K562 (cell line): ENCODE measurements around the gene ANAPC16. TPM values are rescaled to one million over a fixed set of nuclear protein-coding genes. Genes with fewer than 3 reads are reported as not detected.
A peak's percentile ranks its signal among the peaks of the same experiment; 100 is the strongest.

Source experiments
- BRD9 ChIP-seq: fragments of 450-650 bp; IDR thresholded peaks from 2 replicates; pipeline ENCODE4 v1.6.1; 2018; ENCODE audit warnings: low read depth; ENCODE audit not compliant: partially characterized antibody
- CGGBP1 ChIP-seq: fragments of 250-450 bp; sonication (Bioruptor Pico); IDR thresholded peaks from 2 replicates; pipeline ENCODE4 v1.9.0; 2021; ENCODE audit warnings: mild to moderate bottlenecking
- CHD1 ChIP-seq: fragments of 200-600 bp; sonication (generic); IDR thresholded peaks from one replicate; pipeline ENCODE4 v1.6.1; 2012; ENCODE audit warnings: mild to moderate bottlenecking, moderate library complexity, low read length, inconsistent platforms
- ELF1 ChIP-seq: fragments of 200-800 bp; sonication (Bioruptor generic); IDR thresholded peaks from 2 replicates; pipeline ENCODE4 v1.6.1; 2016; ENCODE audit warnings: missing genetic modification characterization, missing compliant biosample characterization
- ELF2 ChIP-seq: fragments of 250-450 bp; sonication (Bioruptor Pico); IDR thresholded peaks from 2 replicates; pipeline ENCODE4 v1.5.0; 2021; ENCODE audit warnings: mild to moderate bottlenecking
- FOXK1 ChIP-seq: sonication (generic); formaldehyde crosslinking; IDR thresholded peaks from 2 replicates; pipeline ENCODE4 v1.8.0; 2022; ENCODE audit warnings: missing genetic modification reagents, mild to moderate bottlenecking, borderline replicate concordance
- HDAC8 ChIP-seq: fragments of 450-650 bp; IDR thresholded peaks from 2 replicates; pipeline ENCODE4 v1.6.1; 2016; ENCODE audit warnings: mild to moderate bottlenecking, missing genetic modification characterization, moderate library complexity, missing compliant biosample characterization
- HINFP ChIP-seq: fragments of 450-650 bp; conservative IDR thresholded peaks from 2 replicates; pipeline ENCODE4 v1.6.1; 2016; ENCODE audit warnings: missing genetic modification characterization, low read depth, mild to moderate bottlenecking, control low read depth, missing compliant biosample characterization
- ID3 ChIP-seq, 2 experiments: fragments of 250-450 bp in 1 of 2; fragments of 450-650 bp in 1 of 2; sonication (Bioruptor Pico) in 1 of 2; IDR thresholded peaks; 2 replicates each; pipeline versions ENCODE4 v1.6.1 to v1.8.0; 2016 to 2021; ENCODE audit warnings: mild to moderate bottlenecking in 2 of 2, moderate library complexity in 2 of 2, missing compliant biosample characterization in 1 of 2, missing genetic modification characterization in 1 of 2
- LARP7 ChIP-seq: fragments of 450-650 bp; IDR thresholded peaks from 2 replicates; pipeline ENCODE4 v1.6.1; 2016
- MEF2A ChIP-seq: IDR thresholded peaks from 2 replicates; pipeline ENCODE4 v1.6.1; 2011; ENCODE audit warnings: low read depth, mild to moderate bottlenecking, low read length, moderate library complexity; ENCODE audit not compliant: control insufficient read depth
- NEUROD1 ChIP-seq: fragments of 150-350 bp; IDR thresholded peaks from 2 replicates; pipeline ENCODE4 v1.6.1; 2014; ENCODE audit warnings: borderline replicate concordance, low read length, low read depth; ENCODE audit not compliant: partially characterized antibody
- RHOXF2B ChIP-seq: fragments of 250-450 bp; sonication (Bioruptor Pico); conservative IDR thresholded peaks from 2 replicates; pipeline ENCODE4 v1.5.1; 2021
- SMAD1 ChIP-seq: fragments of 150-350 bp; IDR thresholded peaks from 2 replicates; pipeline ENCODE4 v1.6.1; 2014; ENCODE audit warnings: low read length, low read depth; ENCODE audit not compliant: partially characterized antibody
- SMARCB1 ChIP-seq: IDR thresholded peaks from 2 replicates; pipeline ENCODE4 v1.6.1; 2011; ENCODE audit warnings: improper control_type of control experiment, low read depth; ENCODE audit not compliant: insufficient read length
- SOX6 ChIP-seq: fragments of 450-650 bp; IDR thresholded peaks from 2 replicates; pipeline ENCODE4 v1.6.1; 2014; ENCODE audit warnings: mild to moderate bottlenecking
- ZFP91 ChIP-seq: sonication (generic); formaldehyde crosslinking; IDR thresholded peaks from 2 replicates; pipeline ENCODE4 v1.8.0; 2022; ENCODE audit warnings: mild to moderate bottlenecking, missing genetic modification reagents
- ZNF253 ChIP-seq: fragments of 250-450 bp; sonication (Bioruptor Pico); conservative IDR thresholded peaks from 2 replicates; pipeline ENCODE4 v1.6.1; 2021; ENCODE audit warnings: mild to moderate bottlenecking
- ZNF41 ChIP-seq: fragments of 250-450 bp; sonication (Bioruptor Pico); conservative IDR thresholded peaks from 2 replicates; pipeline ENCODE4 v1.4.0; 2020; ENCODE audit warnings: mild to moderate bottlenecking
- ZNF695 ChIP-seq: fragments of 450-650 bp; formaldehyde crosslinking; IDR thresholded peaks from 2 replicates; pipeline ENCODE4 v1.4.0; 2020; ENCODE audit warnings: mild to moderate bottlenecking, moderate library complexity
- polyA plus RNA-seq, 8 experiments: library from polyadenylated mRNA; depleted of rRNA in 4 of 8; stranded (reverse) in 5 of 8; unstranded in 3 of 8; fragments of >200 nt; fragmentation: Nextera tagmentation in 2 of 8; fragmentation: Illumina TruSeq in 1 of 8; extraction: Ambion mirVana in 2 of 8; extraction: Trizol in 1 of 8; gene quantifications; 2 replicates each; pipeline versions ENCODE4 v1.2.1 to v1.2.3, GENCODE V29; 2011 to 2014; ENCODE audit warnings: inconsistent platforms in 1 of 8, missing spikeins in 1 of 8
- total RNA-seq, 7 experiments: library from RNA; depleted of rRNA in 6 of 7; stranded (reverse); fragments of >200 nt in 6 of 7; fragmentation: Illumina TruSeq in 2 of 7; extraction: Trizol in 2 of 7; gene quantifications; 2 replicates each; pipeline versions ENCODE4 v1.2.1 to v1.2.3, GENCODE V29; 2011 to 2021; ENCODE audit warnings: low replicate concordance in 1 of 7

The ANAPC16 gene
- total and polyA plus RNA-seq, 9 of the 15 experiments (the other 6 are each of a cell fraction or from before 2014, with no cell fraction given): 42.6 to 208 (median 108) TPM

GRCh38 chr10:72215611-72216549, at the start of gene ANAPC16, which contains the start of gene ASCC1 (continued):
- TF ChIP-seq HINFP (tag) (no peak), CGGBP1 (CRISPR knock-in tag) (no peak), ZNF41 (CRISPR knock-in tag) (peak; percentile 61; the same call in 1 of the 2 replicates), ZFP91 (CRISPR knock-in tag) (no peak; the same call in 1 of the 2 replicates), MEF2A (no peak), ZNF253 (CRISPR knock-in tag) (no peak), ID3 (CRISPR knock-in tag; IDR thresholded peaks at IDR 0.05) (no peak), ID3 (tag; IDR thresholded peaks at IDR 0.05) (peak; percentile 77), SOX6 (peak; percentile 71), ELF1 (tag) (peak; percentile 66; the same call in 1 of the 2 replicates), ELF2 (CRISPR knock-in tag) (no peak; the same call in 1 of the 2 replicates), ZNF695 (CRISPR knock-in tag) (0 out of 2 replicates have a peak, but pooled peaks have one; percentile 84), SMARCB1 (no peak), SMAD1 (peak; percentile 26), FOXK1 (CRISPR knock-in tag) (peak; percentile 64; the same call in 1 of the 2 replicates), HDAC8 (tag) (no peak), RHOXF2B (CRISPR knock-in tag) (peak; percentile 92), BRD9 (peak; percentile 21), LARP7 (no peak; the same call in 1 of the 2 replicates), CHD1 (peak; percentile 83), NEUROD1 (peak; percentile 51)
